Measurements from ENCODE around the gene NUP210.

The NUP210 gene

DNA sequence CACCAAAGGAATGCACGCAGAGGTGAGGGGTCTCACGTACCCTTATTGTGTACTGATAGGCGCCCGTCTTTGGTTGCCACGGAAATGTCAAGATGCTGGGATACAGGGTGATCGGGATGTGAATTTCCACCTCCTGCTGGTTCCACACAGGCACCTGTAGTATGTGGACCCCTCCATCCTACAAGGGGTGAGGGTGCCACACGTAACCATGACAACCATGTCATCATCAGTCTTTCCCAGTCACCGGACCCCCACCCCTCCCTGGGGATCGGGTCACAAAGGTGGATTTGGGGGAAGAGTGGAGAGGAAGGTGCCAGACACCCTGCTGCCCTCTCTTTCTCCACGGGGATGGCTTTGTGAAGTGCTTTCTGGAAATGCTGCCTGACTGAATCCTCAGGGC, 44.7 kb downstream of the NUP210 start:
- DNase-seq (ENCODE audit: low spot score): no peak

DNA sequence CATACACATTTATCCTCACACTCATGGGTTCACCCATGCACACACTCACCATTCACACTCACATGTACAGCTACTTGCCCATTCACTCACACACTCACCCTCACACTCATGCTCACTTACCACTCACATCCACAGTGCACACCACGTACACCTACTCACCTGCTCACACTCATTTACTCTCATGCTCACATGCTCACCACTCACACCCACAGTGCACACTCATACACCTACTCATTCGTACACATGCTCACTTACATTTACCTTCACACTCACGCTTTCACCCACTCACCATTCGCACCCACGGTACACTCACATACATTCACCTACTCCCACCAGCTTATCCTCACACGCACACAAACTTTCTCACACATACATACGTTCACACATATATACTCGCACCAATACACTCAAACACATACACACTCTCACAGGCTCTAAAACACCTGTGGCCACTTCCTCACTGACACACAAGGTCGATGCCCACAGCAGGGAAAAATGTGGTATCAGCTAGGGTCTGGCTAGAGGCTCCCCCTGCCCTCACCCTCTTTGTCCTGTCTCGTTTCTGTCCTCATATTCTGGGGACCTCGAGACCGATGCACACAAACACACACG, 46.0 kb downstream of the NUP210 start:
- DNase-seq (ENCODE audit: low spot score): no peak

DNA sequence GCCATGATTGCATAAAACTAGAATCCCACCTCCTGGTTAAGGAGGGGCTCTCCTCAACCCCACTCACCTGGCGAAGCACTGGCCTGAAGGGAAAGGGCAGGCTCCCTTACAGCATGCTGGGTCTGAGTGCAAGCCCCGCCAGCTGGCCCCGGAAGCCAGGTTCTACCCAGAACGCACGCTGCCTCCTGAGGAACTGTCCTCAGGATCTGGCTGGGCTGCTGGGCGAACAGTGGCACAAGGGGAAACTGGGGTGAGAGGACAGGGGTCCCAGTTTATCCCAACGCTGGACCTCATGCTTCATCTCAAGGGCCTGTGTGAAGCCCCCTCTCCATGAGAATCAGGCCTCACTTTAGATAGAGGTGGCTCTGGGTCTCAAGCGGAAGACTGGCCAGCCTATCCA, 47.5 kb downstream of the NUP210 start:
- no peak for DNase-seq (ENCODE audit: low spot score)

DNA sequence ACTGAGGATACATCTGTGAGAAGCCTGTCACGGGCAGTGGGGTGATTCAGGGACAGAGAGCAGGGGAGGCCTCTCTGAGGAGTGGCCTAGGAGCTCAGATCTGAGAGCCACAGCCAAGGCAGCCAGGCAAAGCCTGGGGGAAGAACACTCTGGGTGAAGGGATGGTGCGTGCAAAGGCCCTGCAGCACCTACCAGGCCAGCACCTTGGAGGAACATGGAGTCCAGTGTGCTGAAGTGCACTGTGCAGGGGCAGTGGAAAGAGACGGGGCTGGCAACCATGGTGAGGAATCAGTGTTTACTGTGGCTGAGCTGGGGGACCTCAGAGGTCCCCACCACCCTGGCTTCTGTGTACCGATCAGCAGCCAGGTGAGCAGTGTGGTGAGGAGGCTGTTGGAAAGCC, 48.0 kb downstream of the NUP210 start:
- DNase-seq (ENCODE audit: low spot score): no peak

DNA sequence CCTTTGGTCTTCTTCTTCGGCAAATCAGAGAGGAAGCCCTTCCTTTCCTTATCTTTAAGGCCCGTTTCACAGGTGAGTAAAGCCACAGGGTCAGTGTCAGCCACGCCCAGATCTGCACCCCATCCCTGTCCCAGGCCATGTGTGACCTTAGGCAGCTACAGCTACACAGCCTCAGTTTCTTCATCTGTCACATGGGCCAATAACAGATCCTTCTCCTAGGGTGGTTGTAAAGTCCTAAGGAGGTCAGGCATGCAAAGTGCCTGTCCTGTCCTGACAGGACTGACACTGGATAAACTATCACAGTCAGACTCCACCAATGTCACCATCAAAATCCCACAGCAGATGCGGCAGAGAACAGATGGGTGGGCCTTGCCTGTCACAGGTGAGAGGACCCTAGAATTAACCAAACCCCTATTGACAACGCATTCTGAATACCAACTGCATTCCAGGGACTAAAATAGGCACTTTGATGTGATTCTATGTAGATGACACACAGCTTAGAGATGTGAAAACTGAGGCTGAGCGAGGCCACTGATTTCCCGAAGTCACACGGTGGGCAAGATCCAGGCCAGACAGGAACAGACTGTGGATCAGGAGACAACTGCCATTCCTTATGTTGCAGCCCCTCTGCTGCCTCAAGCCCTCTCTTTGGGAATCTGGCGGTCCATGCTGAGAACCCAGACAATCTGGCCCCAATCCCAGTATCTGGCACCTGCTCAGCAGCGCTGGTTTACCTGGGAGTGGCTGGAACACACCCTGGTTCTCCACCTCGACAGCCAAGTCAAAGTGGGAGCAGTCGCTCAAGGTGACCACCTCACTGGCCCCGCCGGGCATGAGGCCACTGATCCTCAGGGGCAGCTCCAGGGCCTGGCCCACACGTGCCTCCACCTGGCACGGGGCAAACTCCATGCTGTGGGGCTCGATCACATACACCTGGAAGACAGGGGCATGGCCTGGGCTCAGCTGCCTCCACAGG, 48.7 kb downstream of the NUP210 start:
- peak; percentile 10 for DNase-seq (ENCODE audit: low spot score)

DNA sequence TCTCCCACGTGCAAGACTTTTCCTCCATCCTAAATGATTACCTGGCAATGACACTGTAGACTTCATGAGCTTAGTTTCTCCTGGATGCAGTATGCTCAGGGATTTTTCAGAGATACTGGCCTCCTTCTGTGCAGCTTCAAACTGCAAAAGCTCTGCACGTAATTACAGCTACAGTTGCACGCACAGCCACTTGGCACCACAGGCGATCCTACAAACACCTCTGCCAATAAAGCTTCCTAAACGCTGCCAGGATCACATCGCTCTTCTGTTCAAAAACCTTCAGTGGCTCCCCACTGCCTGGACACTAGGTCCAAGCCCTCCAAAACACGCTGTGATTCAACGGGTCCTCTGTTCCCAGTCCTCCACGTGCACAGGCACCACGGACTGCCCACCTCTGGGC, 49.5 kb downstream of the NUP210 start:
- DNase-seq (ENCODE audit: low spot score): no peak

DNA sequence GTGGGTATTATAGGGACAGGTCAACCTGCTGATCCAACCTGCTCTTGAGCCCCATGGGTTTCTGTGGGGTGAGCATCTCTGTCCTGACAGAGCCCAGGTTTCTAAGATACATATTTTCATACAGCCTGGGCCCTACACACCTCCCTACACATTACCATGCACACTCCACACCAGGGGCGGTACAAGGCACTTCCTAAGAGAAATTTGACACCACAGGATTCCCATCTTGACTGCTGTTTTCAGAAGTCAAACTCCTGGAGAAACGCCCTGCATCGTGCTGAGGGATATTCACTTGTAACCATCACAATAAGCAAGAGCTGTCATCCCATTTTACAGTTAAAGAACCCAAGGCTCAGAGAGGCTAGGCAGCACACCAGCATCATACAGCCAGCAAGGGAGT, 50.1 kb downstream of the NUP210 start:
- DNase-seq (ENCODE audit: low spot score): no peak

DNA sequence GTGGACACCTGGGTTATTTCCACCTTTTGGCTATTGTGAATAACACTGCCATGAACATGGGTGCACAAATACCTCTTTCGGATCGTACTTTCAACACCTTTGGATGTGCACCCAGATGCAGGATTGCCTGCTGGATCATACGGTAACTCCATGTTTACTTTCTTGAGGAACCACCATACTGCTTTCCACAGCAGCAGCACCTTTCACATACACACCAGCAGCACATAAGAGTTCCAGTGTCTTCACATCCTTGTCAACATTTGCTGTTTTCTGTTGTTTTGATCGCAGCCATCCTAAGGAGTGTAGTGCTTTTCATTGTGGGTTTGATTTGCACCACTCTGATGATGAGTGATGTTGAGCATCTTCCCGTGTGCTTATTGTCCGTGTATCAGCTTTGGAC, 51.3 kb downstream of the NUP210 start:
- DNase-seq (ENCODE audit: low spot score): no peak

DNA sequence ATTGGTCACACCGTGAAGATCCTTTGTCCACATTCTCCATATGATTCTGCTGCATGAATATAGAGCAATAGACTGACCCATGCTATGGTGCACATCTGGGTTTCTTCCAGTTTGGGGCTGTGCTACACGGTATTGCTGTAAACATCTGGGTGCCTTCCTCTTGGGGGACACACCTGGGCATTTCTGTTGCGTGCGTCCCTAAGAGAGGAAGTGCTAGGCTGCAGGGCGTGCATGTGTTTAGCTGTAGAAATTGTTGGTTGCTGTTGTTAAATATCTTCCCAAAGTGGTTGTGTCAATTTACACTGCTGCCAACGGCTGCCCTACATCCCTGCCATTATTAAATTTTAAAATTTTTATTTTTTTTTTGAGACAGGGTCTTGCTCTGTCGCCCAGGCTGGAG, 52.4 kb downstream of the NUP210 start:
- DNase-seq (ENCODE audit: low spot score): no peak

DNA sequence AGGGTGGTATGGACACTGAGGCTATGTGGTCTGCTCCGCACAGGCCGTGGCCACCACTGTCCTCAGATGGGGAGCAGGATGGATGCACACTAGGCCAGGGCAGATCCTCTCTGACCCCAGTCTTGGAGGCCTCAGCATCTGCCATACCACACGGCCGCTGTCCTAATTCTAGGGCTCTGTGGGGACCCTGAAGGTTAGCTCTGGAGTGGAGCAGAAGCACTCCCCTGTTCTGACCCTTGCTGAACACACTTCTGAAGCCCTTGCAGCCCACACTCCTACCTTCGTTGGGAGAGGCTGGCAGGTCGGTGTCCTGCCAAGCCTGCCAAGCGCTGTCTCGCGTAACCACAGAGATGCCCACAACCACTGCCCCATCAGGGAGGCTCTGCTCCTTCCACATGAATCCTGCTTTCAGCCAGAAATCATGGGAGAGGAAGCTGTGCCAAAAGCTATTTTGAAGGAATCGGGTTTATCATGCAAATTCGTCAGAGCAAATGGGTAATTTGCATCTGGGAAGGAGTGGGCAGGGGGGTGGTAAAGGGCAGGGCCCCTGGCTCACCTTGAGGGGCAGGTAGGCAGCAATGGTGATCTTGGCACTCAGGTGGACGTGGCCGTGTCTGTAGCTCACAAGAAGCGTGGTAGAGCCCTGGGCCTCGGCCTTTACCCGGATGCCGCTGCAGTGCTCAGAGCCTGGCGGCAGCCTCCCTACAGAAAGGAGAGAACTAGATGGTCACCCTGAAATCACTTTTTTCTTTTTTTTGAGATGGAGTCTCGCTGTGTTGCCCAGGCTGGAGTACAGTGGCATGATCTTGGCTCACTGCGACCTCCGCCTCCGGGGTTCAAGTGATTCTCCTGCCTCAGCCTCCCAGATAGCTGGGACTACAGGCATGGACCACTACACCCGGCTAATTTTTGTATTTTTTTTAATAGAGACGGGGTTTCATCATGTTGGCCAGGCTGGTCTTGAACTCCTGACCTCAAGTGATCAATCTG, 54.4 kb downstream of the NUP210 start:
- DNase-seq (ENCODE audit: low spot score): no peak

DNA sequence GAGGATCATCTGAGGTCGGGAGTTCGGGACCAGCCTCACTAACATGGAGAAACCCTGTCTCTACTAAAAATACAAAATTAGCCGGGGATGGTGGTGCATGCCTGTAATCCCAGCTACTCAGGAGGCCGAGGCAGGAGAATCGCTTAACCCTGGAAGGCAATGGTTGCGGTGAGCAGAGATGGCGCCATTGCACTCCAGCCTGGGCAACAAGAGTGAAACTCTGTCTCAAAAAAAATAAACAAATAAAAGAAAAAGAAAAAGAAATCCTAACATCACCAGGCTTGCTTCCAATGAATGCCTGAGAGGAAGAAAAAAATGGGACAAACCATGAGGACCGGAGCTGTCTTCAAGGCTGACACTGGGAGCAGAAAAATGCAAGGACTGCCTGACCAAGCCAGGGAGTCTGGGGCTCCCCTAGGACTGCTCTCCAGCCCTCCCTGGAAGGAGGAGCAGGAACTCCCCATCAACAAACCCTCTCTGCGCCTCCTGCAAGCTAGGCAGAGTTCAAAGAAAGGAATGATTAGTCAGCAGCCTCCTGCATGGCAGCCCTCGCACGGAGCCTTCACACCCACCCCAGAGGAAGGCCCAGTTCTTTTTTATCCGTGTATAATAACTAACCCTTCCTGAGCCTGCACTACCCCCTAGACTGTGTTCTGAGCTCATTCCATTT, 55.4 kb downstream of the NUP210 start:
- no peak for DNase-seq (ENCODE audit: low spot score)

DNA sequence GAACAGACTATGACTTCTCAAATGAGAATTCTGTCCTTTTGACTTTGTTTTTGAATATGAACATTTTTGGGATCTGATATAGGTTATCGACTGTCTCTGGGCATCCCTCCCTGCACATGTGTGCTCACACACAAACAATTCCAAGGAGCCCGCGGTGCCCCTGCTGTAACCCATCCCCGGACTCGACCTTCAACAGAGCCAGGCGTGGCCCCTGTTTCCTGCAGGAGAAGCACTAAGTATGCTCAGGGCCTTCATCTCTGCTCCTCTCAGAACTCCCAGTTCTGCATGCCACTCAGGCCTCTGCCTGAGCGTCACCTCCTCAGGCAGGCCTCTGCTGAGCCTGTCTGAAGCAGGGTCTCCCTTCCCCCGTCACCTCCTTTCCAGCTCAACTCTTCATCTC, 57.6 kb downstream of the NUP210 start:
- no peak for DNase-seq (ENCODE audit: low spot score)

DNA sequence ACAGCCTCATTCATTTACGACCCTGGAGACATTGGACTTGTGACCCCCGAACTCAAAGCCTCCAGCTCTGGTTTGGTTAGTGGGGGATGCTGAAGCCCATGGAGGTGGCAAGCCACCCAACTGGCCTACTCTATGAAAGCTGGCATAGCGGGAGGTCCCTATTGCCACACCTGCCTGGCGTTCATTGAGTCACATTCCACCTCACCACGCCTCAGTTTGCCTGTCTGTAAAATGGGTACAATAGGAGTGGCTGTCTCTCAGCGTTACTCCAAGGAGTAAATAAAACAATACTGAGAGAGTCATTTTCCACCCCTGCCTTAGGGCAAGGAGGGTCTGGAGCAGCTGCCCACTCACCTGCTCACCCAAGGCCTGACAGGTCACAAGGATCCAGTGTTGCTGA, 60.2 kb downstream of the NUP210 start:
- no peak for DNase-seq (ENCODE audit: low spot score)

DNA sequence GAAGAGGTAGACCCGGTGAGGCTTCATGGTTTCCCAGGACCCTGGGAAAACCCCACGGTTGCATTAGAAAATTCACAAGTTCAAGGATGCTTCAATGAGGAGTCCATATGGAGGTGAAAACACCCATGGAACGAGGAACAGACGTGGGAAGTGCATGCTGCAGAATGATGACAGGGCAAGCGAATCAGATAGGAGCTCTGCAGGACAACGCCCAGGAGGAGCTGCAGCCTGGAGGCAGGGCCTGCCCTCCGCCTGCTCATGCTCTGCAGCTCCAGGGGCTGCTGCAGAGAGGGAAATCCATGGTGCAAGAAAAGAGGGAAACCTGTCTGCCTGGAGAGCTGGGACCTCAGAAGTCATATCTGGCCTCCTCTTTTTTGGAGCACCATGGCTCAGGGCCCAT, 61.5 kb downstream of the NUP210 start:
- no peak for DNase-seq (ENCODE audit: low spot score)

DNA sequence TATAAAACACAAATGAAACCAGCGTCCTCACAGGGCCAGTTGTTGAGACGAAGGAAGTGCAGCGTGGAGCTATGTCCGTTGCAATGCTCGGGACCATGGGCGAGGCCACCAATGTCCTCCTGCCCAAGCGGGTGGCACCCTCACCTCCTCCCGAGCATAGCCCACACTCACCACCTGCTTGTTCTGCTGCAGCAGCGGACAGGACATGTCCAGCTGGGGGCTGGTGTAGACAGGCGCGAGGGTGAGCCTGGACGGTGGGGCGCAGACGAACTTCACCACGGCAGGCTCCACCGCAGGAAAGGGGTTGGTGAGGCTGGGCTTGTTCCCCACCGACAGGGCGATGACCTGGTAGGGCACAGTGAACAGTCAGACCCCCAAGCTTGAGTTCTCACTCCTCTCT, 62.1 kb downstream of the NUP210 start:
- DNase-seq (ENCODE audit: low spot score): no peak

DNA sequence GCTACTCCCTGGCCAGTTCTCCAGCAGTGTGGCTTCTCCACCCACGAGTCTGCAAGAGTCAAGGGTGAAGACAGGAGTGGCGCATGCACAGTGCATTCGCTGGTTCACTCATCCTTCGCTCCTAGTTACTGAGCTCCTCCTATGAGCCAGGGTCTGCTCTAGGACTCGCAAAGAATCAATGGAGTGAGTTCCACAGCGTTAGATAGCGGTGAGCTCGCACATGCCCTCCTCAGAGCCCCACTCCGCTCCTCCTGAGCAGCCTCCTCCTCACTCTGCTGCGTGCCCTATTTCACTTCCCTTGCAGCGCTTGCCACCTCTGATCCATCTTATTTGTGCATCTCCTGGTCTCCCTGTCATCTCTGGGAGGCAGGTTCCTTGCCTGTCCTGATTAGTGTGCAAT, 63.0 kb downstream of the NUP210 start:
- no peak for DNase-seq (ENCODE audit: low spot score)

DNA sequence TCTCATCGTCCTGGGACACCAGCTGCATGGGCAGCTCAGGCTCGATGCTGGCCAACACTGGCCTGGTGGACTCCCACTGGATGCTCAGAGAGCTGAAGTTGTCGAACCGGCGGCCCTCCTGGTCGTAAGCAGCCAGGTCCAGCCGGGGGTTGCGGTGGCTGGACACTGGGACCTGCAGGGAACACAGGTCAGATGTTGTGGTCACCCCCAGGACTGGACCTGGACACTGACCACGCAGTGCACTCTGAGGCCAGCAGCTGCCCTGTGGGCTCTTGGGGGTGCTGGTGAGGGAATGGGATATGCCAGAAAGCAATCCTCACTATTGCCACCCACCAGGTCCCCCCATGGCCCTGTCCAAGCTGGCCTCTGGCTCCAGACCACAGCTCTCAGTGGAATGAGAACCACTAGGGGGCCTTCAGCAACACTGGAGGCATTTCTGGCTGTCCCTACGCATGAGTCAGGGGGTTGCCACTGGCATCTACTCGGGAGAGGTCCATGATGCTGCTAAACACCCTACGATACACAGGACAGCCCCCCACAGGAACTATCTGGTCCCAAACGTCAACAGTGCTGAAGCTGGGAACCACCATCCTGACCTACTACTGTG, 66.1 kb downstream of the NUP210 start:
- DNase-seq (ENCODE audit: low spot score): peak; percentile 50

DNA sequence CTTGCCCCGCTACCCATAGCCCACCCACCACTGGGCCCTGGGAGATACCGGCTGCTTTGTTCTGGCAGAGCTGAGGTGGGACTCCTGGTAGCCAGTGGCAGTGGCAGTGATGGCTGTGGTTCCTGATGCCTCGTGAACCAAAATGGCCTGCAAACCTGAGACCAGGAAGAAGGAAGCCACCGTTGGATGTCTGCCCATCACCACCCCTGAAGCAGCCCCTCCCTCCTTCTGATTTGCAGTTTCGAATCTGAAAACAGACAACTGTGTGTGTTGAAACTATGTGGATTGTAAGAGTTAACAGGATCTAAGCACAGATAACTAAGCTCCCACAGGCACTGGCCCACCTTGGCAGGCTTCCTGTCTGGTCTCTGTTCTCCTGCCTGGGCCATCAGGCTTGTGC, 66.6 kb downstream of the NUP210 start:
- no peak for DNase-seq (ENCODE audit: low spot score)

DNA sequence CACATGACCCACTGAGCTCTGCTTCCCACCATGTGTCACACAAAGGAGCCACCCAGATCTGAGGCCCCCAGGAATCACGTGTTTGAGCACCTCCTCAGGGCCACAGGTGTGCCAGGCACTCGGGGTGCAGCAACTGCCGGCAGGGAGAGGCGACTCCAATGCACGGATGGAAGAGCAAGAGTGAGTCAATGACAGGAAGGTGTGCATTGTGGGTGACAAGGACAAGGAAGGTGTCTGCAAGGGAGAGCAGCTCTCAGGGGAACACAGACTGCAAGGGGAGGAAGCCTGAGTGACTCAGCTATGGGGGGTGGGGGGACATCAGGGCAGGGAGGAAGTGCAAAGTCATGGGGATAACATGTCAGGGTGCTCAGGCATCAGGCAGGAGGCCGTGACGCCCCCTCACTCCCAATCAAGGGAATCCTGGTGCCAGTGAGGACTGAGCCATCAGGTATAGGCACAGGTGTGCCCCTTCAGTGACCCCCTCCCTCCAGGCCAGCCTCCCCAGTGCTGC, 67.4 kb downstream of the NUP210 start:
- peak; percentile 36 for DNase-seq (ENCODE audit: low spot score)

DNA sequence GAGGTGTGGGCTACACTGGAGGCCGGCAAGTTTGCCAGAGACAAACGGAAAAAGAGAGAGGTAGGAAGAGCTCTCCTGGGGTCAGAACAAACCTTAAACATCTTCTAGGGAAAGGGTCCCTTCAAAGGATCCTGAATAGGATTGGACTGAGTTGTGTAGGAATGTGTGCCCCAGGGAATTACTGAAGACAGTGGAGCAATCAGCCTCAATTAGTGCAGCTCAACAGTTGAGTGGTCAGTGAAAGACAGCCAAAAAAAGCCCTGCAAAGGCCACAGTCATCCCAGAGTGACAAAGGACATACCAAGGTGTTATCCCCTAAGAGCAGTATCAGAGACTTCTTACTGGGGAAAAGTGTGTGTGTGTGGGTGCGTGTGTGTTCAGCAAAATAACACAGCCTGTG, 70.3 kb downstream of the NUP210 start:
- no peak for DNase-seq (ENCODE audit: low spot score)
